ENCODE results near the gene CPEB4. TPM values are rescaled to one million over a fixed set of nuclear protein-coding genes. Genes with fewer than 3 reads are reported as not detected.

The CPEB4 gene
- total and polyA plus RNA-seq, 2 donors (not counting 3 experiments of a cell fraction or from before 2014, with no cell fraction given): 11.3 to 16.4 TPM

GRCh38 chr5:173840111-173840983, 47.8 kb upstream of the CPEB4 start:
- no peaks in the 10 kb centered on the region for H3K36me3 ChIP-seq (ENCODE audit: control insufficient read depth in 2 of 2, extremely low read depth in 1 of 2, insufficient read depth in 2 of 2, low read length in 2 of 2)
- intact Hi-C loops (cut with micrococcal nuclease) (no loop called here), dilution Hi-C loops (cut with MboI; ENCODE audit: extremely low pct_ligation_motif_present, low sequenced_read_pairs) (no loop called here)
- no peaks in the 10 kb centered on the region for H4K20me1 ChIP-seq (replicated peaks; ENCODE audit: control insufficient read depth, extremely low read depth, insufficient read depth, low read length)
- H2AFZ ChIP-seq (ENCODE audit: low read depth, low read length): no peak overlapping the region
- no peak overlapping the region for H3K9ac ChIP-seq (replicated peaks; ENCODE audit: extremely low read depth, insufficient read depth, low read length)
- ChIA-PET CTCF (no interaction called here), POLR2A (no interaction called here)
- no peaks in the 10 kb centered on the region for H3K79me2 ChIP-seq (ENCODE audit: control insufficient read depth, insufficient read depth, low read length)
- BruUV-seq (replicated peaks): no TSS peak
- H3K4me3 ChIP-seq (replicated peaks in 1 of 3; ENCODE audit: insufficient read depth in 1 of 3, low read depth in 1 of 3, low read length in 3 of 3): no peak overlapping the region
- no peaks in the 10 kb centered on the region for H3K9me3 ChIP-seq (replicated peaks; ENCODE audit: control insufficient read depth, insufficient read depth, low read length)
- no peak for TF ChIP-seq EZH2 (IDR thresholded peaks at IDR 0.05; ENCODE audit: borderline replicate concordance, low read depth, low read length, severe bottlenecking)
- no peak for TF ChIP-seq MAX (IDR thresholded peaks at IDR 0.05; ENCODE audit: insufficient read depth, insufficient read length)
- no peak for TF ChIP-seq CTCF (IDR thresholded peaks at IDR 0.05; ENCODE audit: extremely low read depth in 1 of 2, insufficient read depth in 1 of 2, low read depth in 1 of 2, low read length in 2 of 2)
- no peak for TF ChIP-seq GATA2 (IDR thresholded peaks at IDR 0.05; ENCODE audit: insufficient read depth, insufficient read length, low read depth, low read length)
- H3K4me2 ChIP-seq (ENCODE audit: insufficient read depth, low read length): no peak overlapping the region
- no peak for DNase-seq (ENCODE audit: low read depth, low spot score)
- H3K27me3 ChIP-seq (ENCODE audit: control insufficient read depth in 2 of 2, insufficient read depth in 2 of 2, low read length in 2 of 2): no peaks in the 10 kb centered on the region
- no peaks in the 10 kb centered on the region for H3K9me1 ChIP-seq (replicated peaks; ENCODE audit: control insufficient read depth, extremely low read depth, insufficient read depth, low read length)
- no peak overlapping the region for H3K27ac ChIP-seq (ENCODE audit: insufficient read depth, low read depth, low read length)
- no peak for FAIRE-seq
- no peaks in the 10 kb centered on the region for H3K4me1 ChIP-seq (ENCODE audit: control insufficient read depth, extremely low read depth, insufficient read depth, low read length)

All from endothelial cell of umbilical vein (primary cell).